CD4-positive, alpha-beta T cell (primary cell): ENCODE measurements around the gene CABP5. TPM values are rescaled to one million over a fixed set of nuclear protein-coding genes. Genes with fewer than 3 reads are reported as not detected.

ENCODE experiments used
- ATAC-seq: fragments of 200-7000 bp; cut with Tn5 transposase; one replicate; pipeline ENCODE4 v1.10.0; 2022; ENCODE audit warnings: mild to moderate bottlenecking; ENCODE audit not compliant: poor library complexity
- CTCF ChIA-PET: fragments of 350-600 bp; sonication (Branson Sonifier 250); formaldehyde crosslinking; loops from one replicate; lab custom pipeline; 2021; ENCODE audit warnings: antibody characterized with exemption, inconsistent platforms; lab: Charles Lee
- POLR2A ChIA-PET: fragments of 350-600 bp; sonication (Branson Sonifier 250); formaldehyde crosslinking; loops from one replicate; lab custom pipeline; 2021; ENCODE audit warnings: antibody characterized with exemption, inconsistent platforms; lab: Charles Lee
- DNase-seq, 14 experiments: peaks; one replicate each; pipeline ENCODE4 v3.0.0-alpha.2; 2013 to 2020; ENCODE audit warnings: mixed read lengths in 2 of 14
- H3K27ac ChIP-seq, 2 donors: one replicate each; pipeline versions ENCODE4 v1.5.1 to v1.7.0; 2013; ENCODE audit warnings: low read length in 2 of 2, low read depth in 1 of 2, mild to moderate bottlenecking in 1 of 2
- H3K27me3 ChIP-seq, 2 experiments: 1 replicate in 1 of 2; 2 replicates in 1 of 2; pipeline versions ENCODE4 v1.6.1 to v1.7.0; 2013; ENCODE audit warnings: low read length in 2 of 2, control low read depth in 1 of 2, mild to moderate bottlenecking in 1 of 2, moderate library complexity in 1 of 2; ENCODE audit not compliant: insufficient read depth in 2 of 2, control insufficient read depth in 1 of 2
- H3K36me3 ChIP-seq: one replicate; pipeline ENCODE4 v1.6.1; 2013; ENCODE audit warnings: low read length, control low read depth; ENCODE audit not compliant: insufficient read depth
- H3K4me1 ChIP-seq: one replicate; pipeline ENCODE4 v1.6.1; 2013; ENCODE audit warnings: low read length, control low read depth; ENCODE audit not compliant: insufficient read depth
- H3K4me3 ChIP-seq: one replicate; pipeline ENCODE4 v1.5.1; 2013; ENCODE audit warnings: mild to moderate bottlenecking, low read length, moderate library complexity
- H3K9me3 ChIP-seq, 2 experiments: 1 replicate in 1 of 2; 2 replicates in 1 of 2; pipeline versions ENCODE4 v1.6.1 to v1.7.0; 2013; ENCODE audit warnings: low read length in 2 of 2, mild to moderate bottlenecking in 2 of 2, control low read depth in 1 of 2, moderate library complexity in 1 of 2; ENCODE audit not compliant: control insufficient read depth in 1 of 2, insufficient read depth in 1 of 2
- H3K27ac Mint-ChIP-seq: one replicate; pipeline ENCODE4 v1.8.0; 2020; ENCODE audit warnings: mixed read lengths
- H3K27me3 Mint-ChIP-seq: one replicate; pipeline ENCODE4 v1.8.0; 2021; ENCODE audit warnings: mixed read lengths
- H3K36me3 Mint-ChIP-seq: one replicate; pipeline ENCODE4 v1.8.0; 2021; ENCODE audit warnings: low read depth, mixed read lengths
- H3K4me1 Mint-ChIP-seq: one replicate; pipeline ENCODE4 v1.8.0; 2021; ENCODE audit warnings: low read depth, mixed read lengths
- H3K4me3 Mint-ChIP-seq: one replicate; pipeline ENCODE4 v1.8.0; 2020; ENCODE audit warnings: mild to moderate bottlenecking, mixed read lengths
- H3K9me3 Mint-ChIP-seq: one replicate; pipeline ENCODE4 v1.8.0; 2020; ENCODE audit warnings: mixed read lengths
- CTCF ChIP-seq: fragments of 200-600 bp; IDR thresholded peaks from one replicate; pipeline ENCODE4 v1.8.0; 2022; ENCODE audit warnings: antibody characterized with exemption, mild to moderate bottlenecking
- intact Hi-C, 2 experiments: fragments of 100-400 bp; cut with DNase I in 1 of 2; cut with micrococcal nuclease in 1 of 2; formaldehyde crosslinking; loops; one replicate each; pipeline versions ENCODE4 v1.15.1 to v1.9.0; 2023 to 2025; cut with DNase I, micrococcal nuclease
- total RNA-seq, 174 experiments: library from RNA in 2 of 174; stranded (reverse) in 2 of 174; gene quantifications; one replicate each; pipeline ENCODE4 v1.2.3 and lab custom pipeline; 2021 to 2026

CABP5 gene
- total RNA-seq, 2 experiments from 2014 or later, result not detected

DNA sequence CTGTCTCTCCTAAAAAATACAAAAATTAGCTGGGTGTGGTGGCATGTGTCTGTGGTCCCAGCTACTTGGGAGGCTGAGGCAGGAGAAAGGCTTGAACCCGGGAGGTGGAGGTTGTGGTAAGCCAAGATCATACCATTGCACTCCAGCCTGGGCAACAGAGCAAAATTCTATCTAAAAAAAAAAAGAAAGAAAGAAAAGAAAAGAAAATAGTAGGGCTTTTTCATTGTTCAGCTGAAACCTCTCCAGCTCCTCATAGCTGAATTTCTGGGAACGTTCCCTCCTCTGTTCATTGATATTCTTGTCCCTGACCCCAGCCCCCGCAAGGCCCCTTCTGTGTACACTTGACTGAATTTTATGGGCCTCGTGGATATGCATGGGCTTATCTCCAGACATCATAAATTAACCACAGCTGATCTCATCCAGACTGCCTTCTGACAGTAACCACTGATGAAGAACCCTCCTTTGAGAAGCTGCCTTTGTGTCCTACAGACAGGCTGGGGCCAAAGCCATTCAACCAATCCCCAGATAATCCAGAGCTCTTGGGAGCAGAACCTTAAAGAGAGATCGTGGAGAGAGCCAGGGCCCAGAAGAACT is 49.6 kb downstream of the CABP5 start, which contains the start of gene ELSPBP1:
Gene ELSPBP1, plus strand, starts transcription at position 424 of the 594 bp plus-strand sequence. CDS start 14,036 bp downstream, outside the sequence.
- no peaks in the 10 kb centered on the region for H3K4me1 Mint-ChIP-seq
- no peak for ATAC-seq

DNA sequence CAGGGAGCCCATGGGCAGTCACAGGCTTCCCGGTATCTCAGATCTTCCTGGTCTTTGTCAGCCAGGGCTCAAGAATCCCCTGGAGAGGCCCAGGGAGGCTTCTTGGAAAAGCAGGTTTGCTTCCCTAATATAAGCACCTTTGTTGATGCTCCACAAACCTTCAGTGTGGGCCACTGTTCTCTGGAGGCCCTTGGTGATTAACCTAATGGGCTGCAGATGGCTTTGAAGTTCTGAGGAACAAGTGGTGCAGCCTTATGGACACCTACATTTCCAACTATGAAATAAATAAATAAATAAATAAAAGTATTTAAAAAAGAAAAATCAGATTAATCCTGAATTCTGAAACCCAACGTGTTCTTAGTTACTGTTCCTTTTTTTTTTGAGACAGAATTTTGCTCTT is 51.8 kb downstream of the CABP5 start, which contains the start of gene BSPH1:
Gene BSPH1, minus strand, starts transcription at position 101 of the 400 bp plus-strand sequence. Its CDS starts 89 bp downstream, at position 12.
- Mint-ChIP-seq H3K4me3 (no peak within 1 kb of the TSS), H3K36me3 (no peaks in the 10 kb centered on the region), H3K27ac (no peak within 1 kb of the TSS), H3K4me1 (no peaks in the 10 kb centered on the region), H3K27me3 (peaks cover 45% of the 10 kb centered on the region), H3K9me3 (no peaks in the 10 kb centered on the region)
- intact Hi-C loops, result no loop called here
- ATAC-seq, result no peak
- Histone ChIP-seq H3K4me1 (no peaks in the 10 kb centered on the region), H3K9me3 (no peaks in the 10 kb centered on the region), H3K36me3 (no peaks in the 10 kb centered on the region), H3K27ac (no peak within 1 kb of the TSS), H3K27me3 (peaks cover 8 to 16% of the 10 kb centered on the region in 2 experiments), H3K4me3 (no peak within 1 kb of the TSS)
- no peak for DNase-seq
- POLR2A ChIA-PET, result no interaction called here
- CTCF ChIA-PET, result no interaction called here
- TF ChIP-seq CTCF, result no peak

More for the DNA sequence above, 49.6 kb downstream of the CABP5 start, which contains the start of gene ELSPBP1:
- Histone ChIP-seq H3K36me3 (no peaks in the 10 kb centered on the region), H3K4me3 (no peak within 1 kb of the TSS), H3K9me3 (no peaks in the 10 kb centered on the region), H3K27ac (no peak within 1 kb of the TSS), H3K27me3 (peaks cover 5 to 16% of the 10 kb centered on the region in 2 experiments), H3K4me1 (no peaks in the 10 kb centered on the region)
- CTCF ChIA-PET, result no interaction called here
- no peak for TF ChIP-seq CTCF
- Mint-ChIP-seq H3K27me3 (peaks cover 42% of the 10 kb centered on the region), H3K9me3 (no peaks in the 10 kb centered on the region), H3K27ac (no peak within 1 kb of the TSS), H3K4me3 (no peak within 1 kb of the TSS), H3K36me3 (no peaks in the 10 kb centered on the region)
- POLR2A ChIA-PET, result no interaction called here
- DNase-seq, result no peak
- intact Hi-C loops, result no loop called here

GRCh38 chr19:47991191-47991808 is 52.6 kb downstream of the CABP5 start:
- no peak for TF ChIP-seq CTCF
- no peak for DNase-seq
- no peak overlapping the region for H3K27ac Mint-ChIP-seq
- Histone ChIP-seq H3K4me1 (no peaks in the 10 kb centered on the region), H3K36me3 (no peaks in the 10 kb centered on the region), H3K27me3 (peaks cover 8 to 16% of the 10 kb centered on the region in 2 experiments), H3K4me3 (no peak overlapping the region), H3K27ac (no peak overlapping the region), H3K9me3 (no peaks in the 10 kb centered on the region)
- CTCF ChIA-PET, result no interaction called here
- no peaks in the 10 kb centered on the region for H3K9me3 Mint-ChIP-seq
- no peaks in the 10 kb centered on the region for H3K4me1 Mint-ChIP-seq
- H3K27me3 Mint-ChIP-seq, result peaks cover 43% of the 10 kb centered on the region
- intact Hi-C loops, result no loop called here
- POLR2A ChIA-PET, result no interaction called here
- H3K4me3 Mint-ChIP-seq, result no peak overlapping the region
- no peak for ATAC-seq
- no peaks in the 10 kb centered on the region for H3K36me3 Mint-ChIP-seq

Other genes with a start within 250 kb of the CABP5 start
- not detected for gene TPRX1, start 239.5 kb downstream of the CABP5 start, total RNA-seq
- not detected for gene CRX, start 222.1 kb downstream of the CABP5 start, total RNA-seq
- not detected for gene TPRX2, start 184.8 kb downstream of the CABP5 start, total RNA-seq
- not detected for gene SULT2A1, start 157.8 kb downstream of the CABP5 start, total RNA-seq
- gene BSPH1, start 51.9 kb downstream of the CABP5 start, total RNA-seq, result not detected
- gene ELSPBP1, start 49.4 kb downstream of the CABP5 start, total RNA-seq, result not detected
- 1 to 10 TPM; 1.9 TPM for gene PLA2G4C, start 66.7 kb upstream of the CABP5 start, total RNA-seq
- gene LIG1, start 126.3 kb upstream of the CABP5 start, total RNA-seq, result 10 to 100 TPM; 62.8 to 70.7 TPM
- 1 to 10 TPM; 2.5 to 3.1 TPM for gene ZSWIM9, start 126.6 kb upstream of the CABP5 start, total RNA-seq
- 10 to 100 TPM; 71.1 to 73.1 TPM for gene CARD8, start 211.8 kb upstream of the CABP5 start, total RNA-seq
- not detected for gene ZNF114, start 226.0 kb upstream of the CABP5 start, total RNA-seq